Endothelial cell of umbilical vein (primary cell): Measurements from ENCODE around the gene CD38. TPM values are rescaled to one million over a fixed set of nuclear protein-coding genes. Genes with fewer than 3 reads are reported as not detected.

Experiments used
- BruUV-seq: library from RNA; stranded (reverse); fragments of 400-500 nt; replicated peaks from 2 replicates; lab custom pipeline; 2021; lab: Mats Ljungman, UMichigan
- CTCF ChIA-PET: fragments of 300-600, 350-600 bp; sonication (Branson Sonifier 250); formaldehyde crosslinking; loops from one replicate; lab custom pipeline; 2021; ENCODE audit warnings: antibody characterized with exemption, inconsistent platforms; lab: Charles Lee
- POLR2A ChIA-PET: fragments of 300-600, 350-600 bp; sonication (Branson Sonifier 250); formaldehyde crosslinking; loops from one replicate; lab custom pipeline; 2021; ENCODE audit warnings: antibody characterized with exemption, inconsistent platforms; lab: Charles Lee
- DNase-seq: peaks from one replicate; pipeline ENCODE4 v3.0.0-alpha.2; 2011; ENCODE audit warnings: low read depth, low spot score
- FAIRE-seq: peaks from 2 replicates; lab custom pipeline; 2011; peaks lifted over from hg19 to GRCh38; lab: Jason Lieb, UNC
- H2AFZ ChIP-seq: 2 replicates; pipeline ENCODE4 v1.6.0; 2012; ENCODE audit warnings: low read depth, low read length, control low read depth, inconsistent platforms
- H3K27ac ChIP-seq: 2 replicates; pipeline ENCODE4 v1.5.1; 2011; ENCODE audit warnings: low read depth, mild to moderate bottlenecking, control low read depth, low read length, moderate library complexity; ENCODE audit not compliant: insufficient read depth
- H3K27me3 ChIP-seq, 2 experiments: 2 replicates each; pipeline versions ENCODE4 v1.6.0 to v1.6.1; 2011; ENCODE audit warnings: low read length in 2 of 2, mixed read lengths in 1 of 2; ENCODE audit not compliant: control insufficient read depth in 2 of 2, insufficient read depth in 2 of 2
- H3K36me3 ChIP-seq, 2 experiments: 2 replicates in 1 of 2; 3 replicates in 1 of 2; pipeline ENCODE4 v1.5.1; 2011; ENCODE audit warnings: low read length in 2 of 2, mild to moderate bottlenecking in 1 of 2, moderate library complexity in 1 of 2; ENCODE audit not compliant: control insufficient read depth in 2 of 2, insufficient read depth in 2 of 2; ENCODE audit errors: extremely low read depth in 1 of 2
- H3K4me1 ChIP-seq: 3 replicates; pipeline ENCODE4 v1.5.1; 2011; ENCODE audit warnings: mild to moderate bottlenecking, low read length; ENCODE audit not compliant: control insufficient read depth, insufficient read depth; ENCODE audit errors: extremely low read depth
- H3K4me2 ChIP-seq: 2 replicates; pipeline ENCODE4 v1.6.1; 2011; ENCODE audit warnings: low read length, control low read depth, mixed read lengths; ENCODE audit not compliant: insufficient read depth
- H3K4me3 ChIP-seq, 3 experiments: fragments of 200-600 bp in 1 of 3; sonication (generic), shearing (Covaris generic) in 1 of 3; replicated peaks in 1 of 3; 2 replicates each; pipeline ENCODE4 v1.5.1; 2011 to 2016; ENCODE audit warnings: control low read depth in 3 of 3, low read length in 3 of 3, mild to moderate bottlenecking in 2 of 3, inconsistent platforms in 1 of 3, low read depth in 1 of 3, moderate library complexity in 1 of 3; ENCODE audit not compliant: insufficient read depth in 1 of 3
- H3K79me2 ChIP-seq: 2 replicates; pipeline ENCODE4 v1.6.0; 2012; ENCODE audit warnings: low read length, inconsistent platforms; ENCODE audit not compliant: control insufficient read depth, insufficient read depth
- H3K9ac ChIP-seq: replicated peaks from 2 replicates; pipeline ENCODE3; 2011; ENCODE audit warnings: low read length, control low read depth; ENCODE audit not compliant: insufficient read depth; ENCODE audit errors: extremely low read depth
- H3K9me1 ChIP-seq: replicated peaks from 3 replicates; pipeline ENCODE4 v1.6.0; 2011; ENCODE audit warnings: mild to moderate bottlenecking, low read length; ENCODE audit not compliant: control insufficient read depth, insufficient read depth; ENCODE audit errors: extremely low read depth
- H3K9me3 ChIP-seq: replicated peaks from 2 replicates; pipeline ENCODE4 v1.5.1; 2012; ENCODE audit warnings: low read length, inconsistent platforms; ENCODE audit not compliant: control insufficient read depth, insufficient read depth
- H4K20me1 ChIP-seq: replicated peaks from 2 replicates; pipeline ENCODE3; 2011; ENCODE audit warnings: mild to moderate bottlenecking, low read length; ENCODE audit not compliant: control insufficient read depth, insufficient read depth; ENCODE audit errors: extremely low read depth
- CTCF ChIP-seq, 2 donors: IDR thresholded peaks; 1 replicate in 1 of 2; 2 replicates in 1 of 2; pipeline ENCODE4 v1.5.1; 2011; ENCODE audit warnings: low read length in 2 of 2, mild to moderate bottlenecking in 2 of 2, moderate library complexity in 2 of 2, control low read depth in 1 of 2, inconsistent platforms in 1 of 2, low read depth in 1 of 2; ENCODE audit not compliant: insufficient read depth in 1 of 2; ENCODE audit errors: extremely low read depth in 1 of 2
- EZH2 ChIP-seq: IDR thresholded peaks from 2 replicates; pipeline ENCODE4 v1.6.1; 2012; ENCODE audit warnings: borderline replicate concordance, low read depth, mild to moderate bottlenecking, moderate library complexity, low read length, inconsistent platforms; ENCODE audit not compliant: severe bottlenecking
- FOS ChIP-seq: IDR thresholded peaks from 2 replicates; pipeline ENCODE4 v1.6.1; 2011; ENCODE audit warnings: mild to moderate bottlenecking, low read length, moderate library complexity, borderline replicate concordance; ENCODE audit not compliant: insufficient read depth
- GATA2 ChIP-seq: IDR thresholded peaks from 2 replicates; pipeline ENCODE4 v1.7.0; 2011; ENCODE audit warnings: low read depth, mild to moderate bottlenecking, moderate library complexity, mixed read lengths, low read length; ENCODE audit not compliant: insufficient read length, insufficient read depth
- JUN ChIP-seq: IDR thresholded peaks from 2 replicates; pipeline ENCODE4 v1.6.1; 2011; ENCODE audit warnings: borderline replicate concordance, low read depth; ENCODE audit not compliant: insufficient read length, insufficient read depth
- MAX ChIP-seq: IDR thresholded peaks from 2 replicates; pipeline ENCODE4 v1.6.1; 2011; ENCODE audit not compliant: insufficient read depth, insufficient read length
- MYC ChIP-seq: IDR thresholded peaks from one replicate; pipeline ENCODE4 v1.6.1; 2011; ENCODE audit warnings: mild to moderate bottlenecking, low read depth, low read length
- POLR2A ChIP-seq: IDR thresholded peaks from 2 replicates; pipeline ENCODE4 v1.6.1; 2012; ENCODE audit warnings: low read depth, mild to moderate bottlenecking, control low read depth, low read length
- POLR2AphosphoS5 ChIP-seq: IDR thresholded peaks from 2 replicates; pipeline ENCODE4 v1.6.1; 2012; ENCODE audit warnings: low read depth, mild to moderate bottlenecking, control low read depth, low read length, moderate library complexity; ENCODE audit not compliant: insufficient read depth
- dilution Hi-C: fragments of 300-500 bp; cut with MboI; formaldehyde crosslinking; loops from one replicate; pipeline ENCODE4 v1.15.0; 2019; ENCODE audit warnings: low sequenced_read_pairs; ENCODE audit not compliant: extremely low pct_ligation_motif_present
- intact Hi-C: fragments of 100-400 bp; cut with micrococcal nuclease; formaldehyde crosslinking; loops from one replicate; pipeline ENCODE4 v1.10.0; 2022
- polyA plus RNA-seq, 4 experiments: library from polyadenylated mRNA; depleted of rRNA in 3 of 4; stranded (reverse) in 3 of 4; unstranded in 1 of 4; fragments of >200 nt; gene quantifications; 2 replicates each; pipeline versions ENCODE4 v1.2.1 to v1.2.3, GENCODE V29; 2011 to 2012; ENCODE audit warnings: missing spikeins in 1 of 4
- total RNA-seq: library from RNA; stranded (reverse); gene quantifications from 2 replicates; pipeline ENCODE4 v1.2.3, GENCODE V29; 2021

The CD38 gene
- total and polyA plus RNA-seq, 2 donors (not counting 3 experiments of a cell fraction or from before 2014, with no cell fraction given): 0.11 to 0.31 TPM

GRCh38 chr4:15881820-15882219 is 103.7 kb downstream of the CD38 start:
- BruUV-seq: no TSS peak
- intact Hi-C loops: loop anchor here (1.0 to 2.0 kb wide), 7 partner anchors 39 to 403 kb away; no protein-coding TSS in a partner anchor
- H3K27me3 ChIP-seq: no peaks in the 10 kb centered on the region
- H2AFZ ChIP-seq: no peak overlapping the region
- no peak overlapping the region for H3K4me3 ChIP-seq
- ChIA-PET POLR2A (no interaction called here), CTCF (interaction anchor here (0.7 to 9.2 kb wide), 30 partner anchors 9 to 412 kb away, joined by 3 to 465 read pairs (median 12); partner anchors contain the start of genes CC2D2A and FGFBP2)
- no peak overlapping the region for H3K4me2 ChIP-seq
- H3K4me1 ChIP-seq: no peaks in the 10 kb centered on the region
- H3K9me1 ChIP-seq: no peaks in the 10 kb centered on the region
- H3K9me3 ChIP-seq: no peaks in the 10 kb centered on the region
- H3K36me3 ChIP-seq: no peaks in the 10 kb centered on the region
- TF ChIP-seq POLR2A (no peak), GATA2 (no peak), EZH2 (no peak), MAX (no peak), CTCF (IDR thresholded peaks at IDR 0.05; ENCODE audit: extremely low read depth in 1 of 2, insufficient read depth in 1 of 2, low read depth in 1 of 2, low read length in 2 of 2) (no peak), POLR2AphosphoS5 (no peak), MYC (no peak), FOS (no peak), JUN (no peak)
- no peak for FAIRE-seq
- no peak overlapping the region for H3K27ac ChIP-seq
- H3K79me2 ChIP-seq: no peaks in the 10 kb centered on the region
- no peak for DNase-seq
- H4K20me1 ChIP-seq: no peaks in the 10 kb centered on the region
- dilution Hi-C loops: no loop called here
- H3K9ac ChIP-seq: no peak overlapping the region
